MM.1S (cell line): Measurements from ENCODE around the gene WDFY4.

Experiments
- DNase-seq: peaks from one replicate; pipeline ENCODE4 v3.0.0-alpha.2; 2015
- H2AFZ ChIP-seq: fragments of 300-600 bp; sonication (generic); 2 replicates; pipeline ENCODE4 v1.6.0; 2016; ENCODE audit warnings: antibody characterized with exemption, low read length
- H3F3A ChIP-seq: fragments of 300-600 bp; sonication (generic); 2 replicates; pipeline ENCODE4 v1.6.1; 2016; ENCODE audit warnings: mild to moderate bottlenecking, antibody characterized with exemption, low read length, moderate library complexity, mixed read lengths; ENCODE audit not compliant: insufficient read depth
- H3K27ac ChIP-seq: fragments of 300-600 bp; sonication (generic); 2 replicates; pipeline ENCODE4 v1.5.1; 2016; ENCODE audit warnings: mild to moderate bottlenecking, low read length
- H3K27me3 ChIP-seq: fragments of 300-600 bp; sonication (generic); replicated peaks from 2 replicates; pipeline ENCODE4 v1.6.0; 2016; ENCODE audit warnings: low read length; ENCODE audit not compliant: insufficient read depth
- H3K36me3 ChIP-seq: fragments of 300-600 bp; sonication (generic); replicated peaks from 2 replicates; pipeline ENCODE4 v1.6.1; 2016; ENCODE audit warnings: mild to moderate bottlenecking, low read length, mixed read lengths; ENCODE audit not compliant: insufficient read depth
- H3K4me1 ChIP-seq: fragments of 300-600 bp; sonication (generic); 2 replicates; pipeline ENCODE4 v1.6.1; 2016; ENCODE audit warnings: low read length, mixed read lengths
- H3K4me2 ChIP-seq: fragments of 300-600 bp; sonication (generic); 2 replicates; pipeline ENCODE4 v1.6.0; 2016; ENCODE audit warnings: low read depth, low read length
- H3K4me3 ChIP-seq: fragments of 300-600 bp; sonication (generic); 2 replicates; pipeline ENCODE4 v1.5.1; 2016; ENCODE audit warnings: low read length, mixed read lengths
- H3K79me2 ChIP-seq: fragments of 300-600 bp; sonication (generic); 2 replicates; pipeline ENCODE4 v1.6.1; 2016; ENCODE audit warnings: mixed run types, low read length, mixed read lengths
- H3K9ac ChIP-seq: fragments of 300-600 bp; sonication (generic); 2 replicates; pipeline ENCODE4 v1.6.1; 2016; ENCODE audit warnings: low read length, mixed read lengths
- H3K9me2 ChIP-seq: fragments of 300-600 bp; sonication (generic); replicated peaks from 2 replicates; pipeline ENCODE4 v1.6.1; 2016; ENCODE audit warnings: mild to moderate bottlenecking, low read length, mixed read lengths; ENCODE audit not compliant: insufficient read depth
- H3K9me3 ChIP-seq: fragments of 300-600 bp; sonication (generic); replicated peaks from 2 replicates; pipeline ENCODE4 v1.6.1; 2016; ENCODE audit warnings: mild to moderate bottlenecking, low read length, mixed read lengths; ENCODE audit not compliant: insufficient read depth
- H4K20me1 ChIP-seq: fragments of 300-600 bp; sonication (generic); 2 replicates; pipeline ENCODE4 v1.6.1; 2016; ENCODE audit warnings: mild to moderate bottlenecking, low read length, moderate library complexity, mixed read lengths; ENCODE audit not compliant: insufficient read depth
- CTCF ChIP-seq: fragments of 300-600 bp; sonication (generic); IDR thresholded peaks from 2 replicates; pipeline ENCODE4 v1.5.1; 2016; ENCODE audit warnings: antibody characterized with exemption, low read length, mixed read lengths
- EZH2 ChIP-seq: fragments of 300-600 bp; sonication (generic); optimal IDR thresholded peaks from 2 replicates; pipeline ENCODE3; 2017; ENCODE audit warnings: low read depth, mild to moderate bottlenecking, antibody characterized with exemption, low read length, mixed read lengths
- EZH2phosphoT487 ChIP-seq: fragments of 300-600 bp; sonication (generic); IDR thresholded peaks from 2 replicates; pipeline ENCODE4 v1.6.1; 2018; ENCODE audit warnings: antibody characterized with exemption, low read length

Gene WDFY4

GRCh38 chr10:48749254-48749787, 64.6 kb downstream of the WDFY4 start:
- Histone ChIP-seq H3K9me2 (no peaks in the 10 kb centered on the region), H3K36me3 (no peaks in the 10 kb centered on the region)

GRCh38 chr10:48750019-48750418, 65.3 kb downstream of the WDFY4 start:
- H3K27ac ChIP-seq: no peak overlapping the region
- no peaks in the 10 kb centered on the region for H3K4me1 ChIP-seq
- H3K9me2 ChIP-seq: no peaks in the 10 kb centered on the region
- H2AFZ ChIP-seq: no peak overlapping the region
- no peaks in the 10 kb centered on the region for H3K36me3 ChIP-seq
- no peaks in the 10 kb centered on the region for H3K79me2 ChIP-seq
- H3K4me2 ChIP-seq: no peak overlapping the region
- no peaks in the 10 kb centered on the region for H3K27me3 ChIP-seq
- DNase-seq: no peak
- H4K20me1 ChIP-seq: no peaks in the 10 kb centered on the region
- H3F3A ChIP-seq: no peaks in the 10 kb centered on the region
- no peaks in the 10 kb centered on the region for H3K9me3 ChIP-seq
- TF ChIP-seq EZH2phosphoT487: no peak
- no peak for TF ChIP-seq CTCF
- TF ChIP-seq EZH2: no peak
- H3K9ac ChIP-seq: no peak overlapping the region
- no peak overlapping the region for H3K4me3 ChIP-seq

More at GRCh38 chr10:48749254-48749787, 64.6 kb downstream of the WDFY4 start:
- Histone ChIP-seq H3K4me3 (no peak overlapping the region), H4K20me1 (no peaks in the 10 kb centered on the region), H3K27me3 (no peaks in the 10 kb centered on the region), H3F3A (no peaks in the 10 kb centered on the region), H3K4me1 (no peaks in the 10 kb centered on the region), H3K9ac (no peak overlapping the region), H3K27ac (no peak overlapping the region), H3K79me2 (no peaks in the 10 kb centered on the region), H2AFZ (no peak overlapping the region), H3K9me3 (no peaks in the 10 kb centered on the region), H3K4me2 (no peak overlapping the region)
- no peak for DNase-seq
- TF ChIP-seq EZH2 (no peak), CTCF (no peak), EZH2phosphoT487 (no peak)

- H2AFZ ChIP-seq: no peak overlapping the region
- no peaks in the 10 kb centered on the region for H3K9me2 ChIP-seq
- no peak overlapping the region for H3K4me3 ChIP-seq
- H3K27ac ChIP-seq: no peak overlapping the region
- H4K20me1 ChIP-seq: no peaks in the 10 kb centered on the region
- no peaks in the 10 kb centered on the region for H3K27me3 ChIP-seq
- no peaks in the 10 kb centered on the region for H3K79me2 ChIP-seq
- no peaks in the 10 kb centered on the region for H3K4me1 ChIP-seq
- H3K9ac ChIP-seq: no peak overlapping the region
- DNase-seq: no peak
- no peak for TF ChIP-seq EZH2phosphoT487
- no peak for TF ChIP-seq EZH2
- no peak for TF ChIP-seq CTCF
- H3K4me2 ChIP-seq: no peak overlapping the region
- H3K36me3 ChIP-seq: no peaks in the 10 kb centered on the region
- H3F3A ChIP-seq: no peaks in the 10 kb centered on the region
- H3K9me3 ChIP-seq: no peaks in the 10 kb centered on the region
These were observed 66.3 kb downstream of the WDFY4 start for GRCh38 chr10:48750991-48751390.
